Ishikawa (cell line): Measurements from ENCODE around the gene SEH1L.

Experiments
- CEBPB ChIP-seq: IDR thresholded peaks from 2 replicates; pipeline ENCODE4 v1.6.1; 2012
- CREB1 ChIP-seq: IDR thresholded peaks from 2 replicates; pipeline ENCODE4 v1.6.1; 2012; ENCODE audit warnings: low read depth
- EGR1 ChIP-seq: IDR thresholded peaks from 2 replicates; pipeline ENCODE4 v1.6.1; 2012
- EP300 ChIP-seq: IDR thresholded peaks from 2 replicates; pipeline ENCODE4 v1.6.1; 2012; ENCODE audit warnings: borderline replicate concordance
- FOXM1 ChIP-seq: IDR thresholded peaks from 2 replicates; pipeline ENCODE4 v1.6.1; 2012; ENCODE audit warnings: low read depth, borderline replicate concordance
- MAX ChIP-seq: IDR thresholded peaks from 2 replicates; pipeline ENCODE4 v1.6.1; 2012
- NFIC ChIP-seq: IDR thresholded peaks from 2 replicates; pipeline ENCODE4 v1.6.1; 2012
- RAD21 ChIP-seq: IDR thresholded peaks from 2 replicates; pipeline ENCODE4 v1.6.1; 2012; ENCODE audit warnings: low read depth
- REST ChIP-seq: IDR thresholded peaks from 2 replicates; pipeline ENCODE4 v1.6.1; 2012; ENCODE audit warnings: low read depth, mild to moderate bottlenecking
- TAF1 ChIP-seq: IDR thresholded peaks from 2 replicates; pipeline ENCODE4 v1.6.1; 2012; ENCODE audit warnings: low read depth, mild to moderate bottlenecking
- TCF12 ChIP-seq: IDR thresholded peaks from 2 replicates; pipeline ENCODE4 v1.6.1; 2012; ENCODE audit warnings: low read depth
- TEAD4 ChIP-seq: IDR thresholded peaks from 2 replicates; pipeline ENCODE4 v1.6.1; 2012
- USF1 ChIP-seq: IDR thresholded peaks from 2 replicates; pipeline ENCODE4 v1.6.1; 2012
- YY1 ChIP-seq: IDR thresholded peaks from 2 replicates; pipeline ENCODE4 v1.6.1; 2012; ENCODE audit warnings: low read depth
- ZBTB7A ChIP-seq: IDR thresholded peaks from 2 replicates; pipeline ENCODE4 v1.6.1; 2012; ENCODE audit warnings: low read depth

The SEH1L gene

GRCh38 chr18:13014232-13014631, 66.4 kb downstream of the SEH1L start:
- no peak for TF ChIP-seq TAF1
- TF ChIP-seq YY1 = no peak
- no peak for TF ChIP-seq FOXM1
- no peak for TF ChIP-seq USF1
- no peak for TF ChIP-seq EP300
- no peak for TF ChIP-seq EGR1
- TF ChIP-seq TEAD4 = no peak
- no peak for TF ChIP-seq ZBTB7A
- no peak for TF ChIP-seq TCF12

- TF ChIP-seq CREB1 (no peak), ZBTB7A (no peak), RAD21 (no peak), YY1 (no peak), MAX (no peak), EP300 (no peak), USF1 (no peak), EGR1 (no peak), NFIC (no peak), REST (no peak), TEAD4 (no peak), TCF12 (no peak), FOXM1 (no peak)
These were observed 67.0 kb downstream of the SEH1L start for GRCh38 chr18:13014818-13015217.

GRCh38 chr18:13017247-13017875, 69.5 kb downstream of the SEH1L start:
- TF ChIP-seq TAF1 = no peak
- TF ChIP-seq NFIC = no peak
- no peak for TF ChIP-seq ZBTB7A
- TF ChIP-seq YY1 = no peak
- TF ChIP-seq CEBPB = no peak
- TF ChIP-seq REST = no peak
- TF ChIP-seq USF1 = no peak
- TF ChIP-seq TEAD4 = no peak
- TF ChIP-seq MAX = no peak
- TF ChIP-seq CREB1 = no peak
- TF ChIP-seq FOXM1 = no peak
- no peak for TF ChIP-seq TCF12
- no peak for TF ChIP-seq EP300
- TF ChIP-seq RAD21 = no peak
- no peak for TF ChIP-seq EGR1

GRCh38 chr18:13018374-13018773, 70.6 kb downstream of the SEH1L start:
- TF ChIP-seq ZBTB7A = no peak
- no peak for TF ChIP-seq RAD21
- TF ChIP-seq CEBPB = no peak

- TF ChIP-seq FOXM1 (no peak), USF1 (no peak), ZBTB7A (no peak), YY1 (no peak), RAD21 (no peak), TCF12 (no peak), NFIC (no peak), EGR1 (no peak)
These were observed 71.5 kb downstream of the SEH1L start for GRCh38 chr18:13019301-13019700.

GRCh38 chr18:13022644-13023043, 74.8 kb downstream of the SEH1L start:
- TF ChIP-seq NFIC (no peak), CREB1 (no peak), TCF12 (no peak)
